ENCODE measurements around the gene SGSM1. TPM values are rescaled to one million over a fixed set of nuclear protein-coding genes. Genes with fewer than 3 reads are reported as not detected.

The SGSM1 gene
- total RNA-seq, 4 donors from 2014 or later: 4.2 to 6.7 (median 5.6) TPM

GRCh38 chr22:24968066-24968561 lies 162.1 kb downstream of the SGSM1 start:
- peak overlapping the region; percentile 22 to 79 (median 78) for H3K27ac ChIP-seq
- H3K9me3 ChIP-seq: no peaks in the 10 kb centered on the region
- no peak overlapping the region for H3K4me3 ChIP-seq (replicated peaks in 1 of 3)
- peak; percentile 39 to 69 for DNase-seq
- peaks cover 58 to 84% of the 10 kb centered on the region in 2 donors for H3K4me1 ChIP-seq
- H3K36me3 ChIP-seq: no peaks in the 10 kb centered on the region
- intact Hi-C loops (cut with DNase I): no loop called here
- no peak for TF ChIP-seq CTCF (IDR thresholded peaks at IDR 0.05)
- no peak for TF ChIP-seq POLR2A (IDR thresholded peaks at IDR 0.05)
- H3K27me3 ChIP-seq: no peaks in the 10 kb centered on the region
- WGBS, 2 donors: 75 to 79% methylated on average over 6 to 8 of the region's 8 CpGs

GRCh38 chr22:24969560-24970301 lies 163.7 kb downstream of the SGSM1 start:
- intact Hi-C loops (cut with DNase I): no loop called here
- WGBS, 2 donors: 49 to 54% methylated on average over 11 to 12 of the region's 12 CpGs
- no peaks in the 10 kb centered on the region for H3K9me3 ChIP-seq
- TF ChIP-seq CTCF (IDR thresholded peaks at IDR 0.05): no peak
- no peak for TF ChIP-seq POLR2A (IDR thresholded peaks at IDR 0.05)
- H3K27ac ChIP-seq: peak overlapping the region; percentile 58 to 66 (median 66)
- H3K27me3 ChIP-seq: no peaks in the 10 kb centered on the region
- H3K36me3 ChIP-seq: no peaks in the 10 kb centered on the region
- H3K4me3 ChIP-seq (replicated peaks in 1 of 3): no peak overlapping the region
- peaks cover 51 to 71% of the 10 kb centered on the region in 2 donors for H3K4me1 ChIP-seq
- peak; percentile 36 to 48 for DNase-seq

- WGBS, 2 donors: 93 to 94% methylated on average over 2 of the region's 2 CpGs
- H3K4me3 ChIP-seq (replicated peaks in 1 of 3): no peak overlapping the region
- no peaks in the 10 kb centered on the region for H3K27me3 ChIP-seq
- H3K9me3 ChIP-seq: no peaks in the 10 kb centered on the region
- no peak overlapping the region for H3K27ac ChIP-seq
- intact Hi-C loops (cut with DNase I): no loop called here
- peaks cover 46 to 71% of the 10 kb centered on the region in 2 donors for H3K4me1 ChIP-seq
- DNase-seq: no peak
- TF ChIP-seq POLR2A (IDR thresholded peaks at IDR 0.05): no peak
- no peak for TF ChIP-seq CTCF (IDR thresholded peaks at IDR 0.05)
- no peaks in the 10 kb centered on the region for H3K36me3 ChIP-seq
Measured at GRCh38 chr22:24972369-24972768, 166.4 kb downstream of the SGSM1 start.

GRCh38 chr22:24973872-24974271 lies 167.9 kb downstream of the SGSM1 start:
- Histone ChIP-seq H3K36me3 (no peaks in the 10 kb centered on the region), H3K4me1 (peaks cover 41 to 71% of the 10 kb centered on the region in 2 donors), H3K4me3 (replicated peaks in 1 of 3) (no peak overlapping the region), H3K27me3 (no peaks in the 10 kb centered on the region), H3K9me3 (no peaks in the 10 kb centered on the region), H3K27ac (peak overlapping the region in 1 of 3 donors; percentile 25)
- intact Hi-C loops (cut with DNase I): no loop called here
- WGBS, 2 donors: 78 to 82% methylated on average over 6 of the region's 6 CpGs
- DNase-seq: no peak
- no peak for TF ChIP-seq CTCF (IDR thresholded peaks at IDR 0.05)
- TF ChIP-seq POLR2A (IDR thresholded peaks at IDR 0.05): no peak

- DNase-seq: no peak
- 84 to 92% methylated on average over 5 of the region's 5 CpGs for WGBS, 2 donors
- Histone ChIP-seq H3K36me3 (no peaks in the 10 kb centered on the region), H3K9me3 (no peaks in the 10 kb centered on the region), H3K27ac (peak overlapping the region in 1 of 3 donors; percentile 94), H3K27me3 (no peaks in the 10 kb centered on the region), H3K4me3 (replicated peaks in 1 of 3) (no peak overlapping the region), H3K4me1 (peaks cover 36 to 58% of the 10 kb centered on the region in 2 donors)
- intact Hi-C loops (cut with DNase I): no loop called here
- TF ChIP-seq POLR2A (IDR thresholded peaks at IDR 0.05) (no peak), CTCF (IDR thresholded peaks at IDR 0.05) (no peak)
Measured at GRCh38 chr22:24975125-24975640, 169.2 kb downstream of the SGSM1 start.
